ENCODE measurements around the gene HOXC6. TPM values are rescaled to one million over a fixed set of nuclear protein-coding genes. Genes with fewer than 3 reads are reported as not detected.

Gene HOXC6
- total and polyA plus RNA-seq, 2 of the 8 experiments (the other 6 are each of a cell fraction or from before 2014, with no cell fraction given) = not detected

DNA sequence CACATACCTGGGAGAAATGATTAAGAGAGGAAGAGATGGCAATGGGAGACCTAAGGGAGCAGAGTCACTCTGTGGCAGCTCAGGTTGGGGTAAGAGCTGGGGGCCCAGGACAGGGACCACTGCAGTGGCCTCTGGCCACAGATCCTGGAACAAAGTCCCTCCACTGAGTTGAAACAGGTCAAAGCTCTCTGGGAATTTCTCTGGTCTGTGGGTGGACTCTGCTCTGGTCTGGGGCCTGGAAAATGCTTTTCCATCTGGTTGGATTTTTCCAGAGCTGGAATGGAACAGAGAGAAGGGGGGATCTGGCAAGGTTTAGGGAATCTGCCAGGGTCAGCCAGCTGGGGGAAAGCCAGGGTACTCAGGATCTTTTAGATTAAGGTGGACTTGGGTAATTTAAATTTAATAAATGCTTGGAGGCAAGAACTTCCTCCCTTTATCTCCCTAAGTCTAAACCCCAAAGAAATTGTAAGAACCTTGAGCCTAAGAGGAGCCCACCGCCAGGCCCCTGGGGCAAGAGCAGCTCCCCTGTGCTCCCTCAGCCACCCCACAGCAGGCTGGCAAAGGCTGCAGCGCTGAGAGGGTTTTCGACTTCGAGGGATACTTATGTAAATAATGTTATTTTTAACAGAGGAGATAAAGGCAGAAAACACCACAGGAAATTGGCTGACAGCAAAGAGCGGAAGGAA, 39.6 kb upstream of the HOXC6 start:
- H3K14ac ChIP-seq (ENCODE audit: insufficient read length) = no peak overlapping the region
- H2BK5ac ChIP-seq (ENCODE audit: low read depth, low read length) = no peak overlapping the region
- peaks cover 0 to 9% of the 10 kb centered on the region in 2 experiments; a peak in 1 of 4 replicates for H3K9me3 ChIP-seq (ENCODE audit: insufficient read depth in 2 of 2, low read depth in 1 of 2, low read length in 1 of 2)
- no peaks in the 10 kb centered on the region for H3K79me1 ChIP-seq (ENCODE audit: low read depth, low read length)
- no peak overlapping the region for H3K9ac ChIP-seq (replicated peaks in 1 of 4; ENCODE audit: extremely low read depth in 1 of 4, low read depth in 3 of 4, low read length in 3 of 4)
- 5% methylated on average over 5 of the region's 5 CpGs; no CpG with 5 or more reads in 1 of the 2 experiments for WGBS, 2 experiments (ENCODE audit: extremely low coverage in 1 of 2, insufficient coverage in 1 of 2, insufficient read length in 1 of 2, insufficient replicate concordance in 2 of 2, low coverage in 1 of 2, low lambda C conversion rate in 2 of 2, missing lambda C conversion rate in 1 of 2)
- H3K23ac ChIP-seq (ENCODE audit: insufficient read length) = no peak overlapping the region
- POLR2A ChIA-PET (ENCODE audit: partially characterized antibody) = interaction anchor here (1.2 to 1.4 kb wide), 3 partner anchors 10 to 16 kb away, joined by 3 to 4 read pairs (median 3); partner anchors contain the start of gene HOXC11
- H3K79me2 ChIP-seq (ENCODE audit: control insufficient read depth in 1 of 2, insufficient read depth in 2 of 2, low read length in 2 of 2) = no peaks in the 10 kb centered on the region
- H3K18ac ChIP-seq (ENCODE audit: extremely low read depth, low read length) = no peak overlapping the region
- CTCF ChIA-PET (ENCODE audit: partially characterized antibody) = interaction anchor here (0.5 to 5.8 kb wide), 27 partner anchors 8 to 471 kb away, joined by 3 to 91 read pairs (median 4); partner anchors contain the start of genes HOXC11, HOXC12, HOXC13 and HOXC5
- no peak overlapping the region for H3K4ac ChIP-seq (replicated peaks; ENCODE audit: insufficient read length, low read depth, low read length)
- H2AK5ac ChIP-seq (ENCODE audit: low read depth, low read length) = no peak overlapping the region
- H3K56ac ChIP-seq (replicated peaks; ENCODE audit: insufficient read length, low read depth, low read length) = no peak overlapping the region
- no peak overlapping the region for H3K4me3 ChIP-seq (ENCODE audit: extremely low read depth in 1 of 4, insufficient read depth in 2 of 4, low read depth in 3 of 4, low read length in 4 of 4)
- H2BK12ac ChIP-seq (ENCODE audit: low read depth, low read length) = no peak overlapping the region
- no peak overlapping the region for H3K4me2 ChIP-seq (ENCODE audit: insufficient read depth in 1 of 2, low read depth in 2 of 2, low read length in 2 of 2)
- FAIRE-seq = no peak
- peaks cover 0 to 10% (median 0%) of the 10 kb centered on the region in 4 experiments; a peak in 1 of 8 replicates for H3K36me3 ChIP-seq (ENCODE audit: control insufficient read depth in 2 of 4, insufficient read depth in 4 of 4, low read length in 3 of 4)
- no peak overlapping the region for H2BK120ac ChIP-seq (replicated peaks; ENCODE audit: low read depth, low read length)
- H3K27me3 ChIP-seq (replicated peaks in 1 of 4; ENCODE audit: control insufficient read depth in 3 of 4, extremely low read depth in 1 of 4, insufficient read depth in 3 of 4, low read length in 3 of 4) = peaks cover 95 to 99% (median 97%) of the 10 kb centered on the region in 4 experiments
- H3K27ac ChIP-seq (ENCODE audit: low read depth, low read length) = no peak overlapping the region
- no peak overlapping the region for H2AFZ ChIP-seq (ENCODE audit: low read length)
- H4K20me1 ChIP-seq (replicated peaks in 1 of 2; ENCODE audit: control insufficient read depth in 1 of 2, insufficient read depth in 2 of 2, low read length in 2 of 2) = peaks cover 16 to 40% of the 10 kb centered on the region in 2 experiments
- peaks cover 0 to 6% (median 3%) of the 10 kb centered on the region in 4 experiments; a peak in 3 of 7 replicates for H3K4me1 ChIP-seq (replicated peaks in 1 of 4; ENCODE audit: control insufficient read depth in 3 of 4, insufficient read depth in 4 of 4, low read length in 3 of 4)
- no peak overlapping the region for H4K5ac ChIP-seq (ENCODE audit: insufficient read length, low read depth, low read length)
- DNase-seq (ENCODE audit: low read depth in 1 of 2, low spot score in 2 of 2) = no peak
- H3K23me2 ChIP-seq (ENCODE audit: low read depth, low read length) = no peaks in the 10 kb centered on the region
- H2BK20ac ChIP-seq (ENCODE audit: low read length) = no peak overlapping the region
- no peak overlapping the region for H4K8ac ChIP-seq (ENCODE audit: extremely low read depth, insufficient read depth, low read length)
- no peak overlapping the region for H2BK15ac ChIP-seq (ENCODE audit: low read length)
- H4K91ac ChIP-seq (replicated peaks; ENCODE audit: insufficient read length, low read length) = no peak overlapping the region
- TF ChIP-seq RAD21 (IDR thresholded peaks at IDR 0.05 in 1 of 2, conservative IDR thresholded peaks at IDR 0.05 in 1 of 2; ENCODE audit: low read depth in 2 of 2, low read length in 2 of 2) (no peak), KDM5A (IDR thresholded peaks at IDR 0.05; ENCODE audit: low read length) (no peak), CHD1 (IDR thresholded peaks at IDR 0.05; ENCODE audit: low read depth, low read length) (no peak), HDAC2 (IDR thresholded peaks at IDR 0.05; ENCODE audit: borderline replicate concordance in 1 of 2, low read depth in 2 of 2, low read length in 2 of 2) (no peak), POLR2A (IDR thresholded peaks at IDR 0.05; ENCODE audit: control extremely low read depth in 1 of 2, low read depth in 2 of 2, low read length in 2 of 2) (no peak), SIN3A (conservative IDR thresholded peaks at IDR 0.05 in 1 of 2, IDR thresholded peaks at IDR 0.05 in 1 of 2; ENCODE audit: low read depth in 1 of 2, low read length in 2 of 2) (no peak), FOSL1 (IDR thresholded peaks at IDR 0.05; ENCODE audit: insufficient read depth, low read depth, low read length) (no peak), BACH1 (IDR thresholded peaks at IDR 0.05; ENCODE audit: low read length) (no peak), EP300 (IDR thresholded peaks at IDR 0.05; ENCODE audit: borderline replicate concordance in 1 of 2, low read depth in 2 of 2, low read length in 2 of 2) (no peak), ZNF274 (IDR thresholded peaks at IDR 0.05; ENCODE audit: borderline replicate concordance, extremely low read depth, low read length) (no peak), GABPA (IDR thresholded peaks at IDR 0.05; ENCODE audit: borderline replicate concordance, insufficient read depth, low read length) (no peak), TCF12 (IDR thresholded peaks at IDR 0.05; ENCODE audit: low read depth, low read length) (no peak)

Measured in H1 (cell line).